ENCODE data around the gene NEAT1.

NEAT1 gene

GRCh38 chr11:65434667-65435410 is 12.2 kb downstream of the NEAT1 start:
- no peaks in the 10 kb centered on the region for H3K9me3 ChIP-seq (ENCODE audit: control insufficient read depth in 2 of 2, low read length in 2 of 2)
- no peaks in the 10 kb centered on the region for H3K27me3 ChIP-seq (ENCODE audit: control insufficient read depth in 2 of 2, insufficient read depth in 2 of 2, low read length in 2 of 2)
- no peak overlapping the region for H3K4me3 ChIP-seq (ENCODE audit: low read length in 2 of 2)
- peaks cover 53 to 55% of the 10 kb centered on the region in 2 donors for H3K36me3 ChIP-seq (ENCODE audit: control insufficient read depth in 2 of 2, insufficient read depth in 2 of 2, low read length in 2 of 2)
- peaks cover 9 to 23% of the 10 kb centered on the region in 2 donors for H3K4me1 ChIP-seq (ENCODE audit: control insufficient read depth in 2 of 2, insufficient read depth in 2 of 2, low read length in 2 of 2)
- H3K9ac ChIP-seq (ENCODE audit: low read depth in 1 of 2, low read length in 2 of 2), result no peak overlapping the region
- peak overlapping the region in 1 of 2 donors; percentile 25 for H3K27ac ChIP-seq (ENCODE audit: low read depth in 2 of 2, low read length in 2 of 2)

GRCh38 chr11:65435411-65435931 is 12.9 kb downstream of the NEAT1 start:
- H3K9me3 ChIP-seq (ENCODE audit: control insufficient read depth in 2 of 2, low read length in 2 of 2), result no peaks in the 10 kb centered on the region
- H3K27ac ChIP-seq (ENCODE audit: low read depth in 2 of 2, low read length in 2 of 2), result peak overlapping the region in 1 of 2 donors; percentile 25
- no peak overlapping the region for H3K9ac ChIP-seq (ENCODE audit: low read depth in 1 of 2, low read length in 2 of 2)
- peaks cover 53 to 55% of the 10 kb centered on the region in 2 donors for H3K36me3 ChIP-seq (ENCODE audit: control insufficient read depth in 2 of 2, insufficient read depth in 2 of 2, low read length in 2 of 2)
- H3K4me1 ChIP-seq (ENCODE audit: control insufficient read depth in 2 of 2, insufficient read depth in 2 of 2, low read length in 2 of 2), result peaks cover 3 to 17% of the 10 kb centered on the region in 2 donors
- H3K27me3 ChIP-seq (ENCODE audit: control insufficient read depth in 2 of 2, insufficient read depth in 2 of 2, low read length in 2 of 2), result no peaks in the 10 kb centered on the region
- H3K4me3 ChIP-seq (ENCODE audit: low read length in 2 of 2), result no peak overlapping the region

GRCh38 chr11:65435981-65436411 is 13.4 kb downstream of the NEAT1 start:
- H3K36me3 ChIP-seq (ENCODE audit: control insufficient read depth in 2 of 2, insufficient read depth in 2 of 2, low read length in 2 of 2), result peaks cover 55 to 56% of the 10 kb centered on the region in 2 donors
- peak overlapping the region in 1 of 2 donors; percentile 35 for H3K27ac ChIP-seq (ENCODE audit: low read depth in 2 of 2, low read length in 2 of 2)
- H3K9ac ChIP-seq (ENCODE audit: low read depth in 1 of 2, low read length in 2 of 2), result no peak overlapping the region
- no peaks in the 10 kb centered on the region for H3K9me3 ChIP-seq (ENCODE audit: control insufficient read depth in 2 of 2, low read length in 2 of 2)
- H3K27me3 ChIP-seq (ENCODE audit: control insufficient read depth in 2 of 2, insufficient read depth in 2 of 2, low read length in 2 of 2), result no peaks in the 10 kb centered on the region
- H3K4me1 ChIP-seq (ENCODE audit: control insufficient read depth in 2 of 2, insufficient read depth in 2 of 2, low read length in 2 of 2), result peaks cover 2 to 16% of the 10 kb centered on the region in 2 donors
- H3K4me3 ChIP-seq (ENCODE audit: low read length in 2 of 2), result no peak overlapping the region

- Histone ChIP-seq H3K27ac (ENCODE audit: low read depth in 2 of 2, low read length in 2 of 2) (peak overlapping the region in 1 of 2 donors; percentile 35), H3K4me1 (ENCODE audit: control insufficient read depth in 2 of 2, insufficient read depth in 2 of 2, low read length in 2 of 2) (peaks cover 2 to 16% of the 10 kb centered on the region in 2 donors), H3K4me3 (ENCODE audit: low read length in 2 of 2) (no peak overlapping the region), H3K9ac (ENCODE audit: low read depth in 1 of 2, low read length in 2 of 2) (no peak overlapping the region), H3K27me3 (ENCODE audit: control insufficient read depth in 2 of 2, insufficient read depth in 2 of 2, low read length in 2 of 2) (no peaks in the 10 kb centered on the region), H3K9me3 (ENCODE audit: control insufficient read depth in 2 of 2, low read length in 2 of 2) (no peaks in the 10 kb centered on the region), H3K36me3 (ENCODE audit: control insufficient read depth in 2 of 2, insufficient read depth in 2 of 2, low read length in 2 of 2) (peaks cover 55 to 56% of the 10 kb centered on the region in 2 donors)
These were observed 13.9 kb downstream of the NEAT1 start for GRCh38 chr11:65436412-65437032.

- H3K4me3 ChIP-seq (ENCODE audit: low read length in 2 of 2), result no peak overlapping the region
- H3K4me1 ChIP-seq (ENCODE audit: control insufficient read depth in 2 of 2, insufficient read depth in 2 of 2, low read length in 2 of 2), result peaks cover 10 to 18% of the 10 kb centered on the region in 2 donors
- H3K27ac ChIP-seq (ENCODE audit: low read depth in 2 of 2, low read length in 2 of 2), result no peak overlapping the region
- H3K9ac ChIP-seq (ENCODE audit: low read depth in 1 of 2, low read length in 2 of 2), result no peak overlapping the region
- H3K36me3 ChIP-seq (ENCODE audit: control insufficient read depth in 2 of 2, insufficient read depth in 2 of 2, low read length in 2 of 2), result peaks cover 58 to 64% of the 10 kb centered on the region in 2 donors
- H3K27me3 ChIP-seq (ENCODE audit: control insufficient read depth in 2 of 2, insufficient read depth in 2 of 2, low read length in 2 of 2), result no peaks in the 10 kb centered on the region
- no peaks in the 10 kb centered on the region for H3K9me3 ChIP-seq (ENCODE audit: control insufficient read depth in 2 of 2, low read length in 2 of 2)
These were observed 15.0 kb downstream of the NEAT1 start for GRCh38 chr11:65437436-65438227.

- H3K9me3 ChIP-seq (ENCODE audit: control insufficient read depth in 2 of 2, low read length in 2 of 2), result no peaks in the 10 kb centered on the region
- no peaks in the 10 kb centered on the region for H3K27me3 ChIP-seq (ENCODE audit: control insufficient read depth in 2 of 2, insufficient read depth in 2 of 2, low read length in 2 of 2)
- peaks cover 15 to 18% of the 10 kb centered on the region in 2 donors for H3K4me1 ChIP-seq (ENCODE audit: control insufficient read depth in 2 of 2, insufficient read depth in 2 of 2, low read length in 2 of 2)
- H3K4me3 ChIP-seq (ENCODE audit: low read length in 2 of 2), result no peak overlapping the region
- H3K27ac ChIP-seq (ENCODE audit: low read depth in 2 of 2, low read length in 2 of 2), result no peak overlapping the region
- no peak overlapping the region for H3K9ac ChIP-seq (ENCODE audit: low read depth in 1 of 2, low read length in 2 of 2)
- H3K36me3 ChIP-seq (ENCODE audit: control insufficient read depth in 2 of 2, insufficient read depth in 2 of 2, low read length in 2 of 2), result peaks cover 61 to 67% of the 10 kb centered on the region in 2 donors
These were observed 15.9 kb downstream of the NEAT1 start for GRCh38 chr11:65438257-65439151.

- H3K4me1 ChIP-seq (ENCODE audit: control insufficient read depth in 2 of 2, insufficient read depth in 2 of 2, low read length in 2 of 2), result peaks cover 15 to 22% of the 10 kb centered on the region in 2 donors
These were observed 17.0 kb downstream of the NEAT1 start for GRCh38 chr11:65439331-65440181.

GRCh38 chr11:65440831-65441499 is 18.4 kb downstream of the NEAT1 start:
- Histone ChIP-seq H3K9me3 (ENCODE audit: control insufficient read depth in 2 of 2, low read length in 2 of 2) (no peaks in the 10 kb centered on the region), H3K9ac (ENCODE audit: low read depth in 1 of 2, low read length in 2 of 2) (no peak overlapping the region), H3K4me1 (ENCODE audit: control insufficient read depth in 2 of 2, insufficient read depth in 2 of 2, low read length in 2 of 2) (peaks cover 13 to 17% of the 10 kb centered on the region in 2 donors), H3K36me3 (ENCODE audit: control insufficient read depth in 2 of 2, insufficient read depth in 2 of 2, low read length in 2 of 2) (peaks cover 59 to 67% of the 10 kb centered on the region in 2 donors), H3K27me3 (ENCODE audit: control insufficient read depth in 2 of 2, insufficient read depth in 2 of 2, low read length in 2 of 2) (no peaks in the 10 kb centered on the region), H3K27ac (ENCODE audit: low read depth in 2 of 2, low read length in 2 of 2) (peak overlapping the region in 1 of 2 donors; percentile 13), H3K4me3 (ENCODE audit: low read length in 2 of 2) (no peak overlapping the region)

More at GRCh38 chr11:65439331-65440181, 17.0 kb downstream of the NEAT1 start:
- Histone ChIP-seq H3K36me3 (ENCODE audit: control insufficient read depth in 2 of 2, insufficient read depth in 2 of 2, low read length in 2 of 2) (peaks cover 62 to 70% of the 10 kb centered on the region in 2 donors), H3K27ac (ENCODE audit: low read depth in 2 of 2, low read length in 2 of 2) (peak overlapping the region in 1 of 2 donors; percentile 35), H3K9me3 (ENCODE audit: control insufficient read depth in 2 of 2, low read length in 2 of 2) (no peaks in the 10 kb centered on the region), H3K27me3 (ENCODE audit: control insufficient read depth in 2 of 2, insufficient read depth in 2 of 2, low read length in 2 of 2) (no peaks in the 10 kb centered on the region), H3K9ac (ENCODE audit: low read depth in 1 of 2, low read length in 2 of 2) (no peak overlapping the region), H3K4me3 (ENCODE audit: low read length in 2 of 2) (no peak overlapping the region)

All from mucosa of rectum (tissue), 2 donors.